GM12878 (cell line): ENCODE data around the gene FAM184B. TPM values are rescaled to one million over a fixed set of nuclear protein-coding genes. Genes with fewer than 3 reads are reported as not detected.

Experiments used
- ATAC-seq: fragments of 200-7000 bp; cut with Tn5 transposase; 3 replicates; pipeline ENCODE4 v1.9.1; 2020; ENCODE audit warnings: mild to moderate bottlenecking, moderate library complexity
- BruUV-seq: library from RNA; stranded (reverse); fragments of 400-500 nt; replicated peaks from 2 replicates; lab custom pipeline; 2021; lab: Mats Ljungman, UMichigan
- CTCF ChIA-PET: fragments of 300-600 bp; sonication (Branson Sonifier 250); formaldehyde crosslinking; extraction: SDS; loops from one replicate; lab custom pipeline; 2021; ENCODE audit warnings: inconsistent platforms; lab: Yijun Ruan, JAX
- POLR2A ChIA-PET: fragments of 350-600 bp; formaldehyde crosslinking; extraction: SDS; loops from one replicate; lab custom pipeline; 2021; ENCODE audit warnings: inconsistent platforms; lab: Charles Lee
- RAD21 ChIA-PET: fragments of 300-600 bp; sonication (Branson Sonifier 250); formaldehyde crosslinking; loops from one replicate; lab custom pipeline; 2023; ENCODE audit warnings: antibody characterized with exemption; ENCODE audit not compliant: unreplicated experiment; lab: Charles Lee
- SMC1A ChIA-PET: fragments of 300-600 bp; sonication (Branson Sonifier 250); formaldehyde crosslinking; loops from one replicate; lab custom pipeline; 2023; ENCODE audit not compliant: unreplicated experiment, uncharacterized antibody; lab: Charles Lee
- DNase-seq: peaks from one replicate; pipeline ENCODE4 v3.0.0-alpha.2; 2011; ENCODE audit warnings: low read depth, low spot score
- FAIRE-seq: peaks from 3 replicates; lab custom pipeline; 2011; peaks lifted over from hg19 to GRCh38; lab: Jason Lieb, UNC
- H2AFZ ChIP-seq: 2 replicates; pipeline ENCODE4 v1.6.0; 2011; ENCODE audit warnings: low read depth, low read length, control low read depth; ENCODE audit not compliant: control insufficient read depth
- H3K27ac ChIP-seq: 2 replicates; pipeline ENCODE4 v1.5.1; 2011; ENCODE audit warnings: control low read depth; ENCODE audit not compliant: control insufficient read depth, insufficient read depth
- H3K27me3 ChIP-seq, 2 experiments: replicated peaks in 1 of 2; 2 replicates each; pipeline versions ENCODE4 v1.6.0 to v1.6.1; 2011; ENCODE audit warnings: low read length in 1 of 2; ENCODE audit not compliant: control insufficient read depth in 2 of 2, insufficient read depth in 2 of 2
- H3K36me3 ChIP-seq, 2 experiments: 2 replicates each; pipeline ENCODE4 v1.5.1; 2011; ENCODE audit warnings: low read length in 1 of 2; ENCODE audit not compliant: control insufficient read depth in 2 of 2, insufficient read depth in 2 of 2
- H3K4me1 ChIP-seq: 2 replicates; pipeline ENCODE4 v1.6.1; 2011; ENCODE audit warnings: mild to moderate bottlenecking, low read length, moderate library complexity, mixed read lengths; ENCODE audit not compliant: control insufficient read depth, insufficient read depth
- H3K4me2 ChIP-seq: 2 replicates; pipeline ENCODE4 v1.6.0; 2011; ENCODE audit warnings: control low read depth; ENCODE audit not compliant: control insufficient read depth, insufficient read depth
- H3K4me3 ChIP-seq: fragments of 200-600 bp; sonication (generic); 2 replicates; pipeline ENCODE4 v1.5.1; 2016
- H3K79me2 ChIP-seq: 2 replicates; pipeline ENCODE4 v1.6.0; 2011; ENCODE audit warnings: low read length; ENCODE audit not compliant: control insufficient read depth, insufficient read depth
- H3K9ac ChIP-seq: 2 replicates; pipeline ENCODE4 v1.8.0; 2011; ENCODE audit warnings: low read length, control low read depth, mixed read lengths; ENCODE audit not compliant: control insufficient read depth, insufficient read depth
- H3K9me3 ChIP-seq: replicated peaks from 3 replicates; pipeline ENCODE4 v1.5.1; 2011; ENCODE audit warnings: mild to moderate bottlenecking, low read length; ENCODE audit not compliant: control insufficient read depth, insufficient read depth
- H4K20me1 ChIP-seq: 2 replicates; pipeline ENCODE4 v1.6.0; 2011; ENCODE audit not compliant: control insufficient read depth, insufficient read depth
- ATF3 ChIP-seq: IDR thresholded peaks from 2 replicates; pipeline ENCODE4 v1.6.1; 2011; ENCODE audit warnings: low read depth, mild to moderate bottlenecking, low read length, moderate library complexity, borderline replicate concordance; ENCODE audit errors: extremely low read depth
- EGR1 ChIP-seq, 2 experiments: IDR thresholded peaks; 1 replicate in 1 of 2; 2 replicates in 1 of 2; pipeline ENCODE4 v1.6.1; 2011 to 2012; ENCODE audit warnings: low read depth in 2 of 2, low read length in 2 of 2, borderline replicate concordance in 1 of 2, mild to moderate bottlenecking in 1 of 2, moderate library complexity in 1 of 2
- HDAC6 ChIP-seq: fragments of 200-600 bp; sonication (generic); IDR thresholded peaks from one replicate; pipeline ENCODE4 v1.8.0; 2017; ENCODE audit warnings: antibody characterized with exemption; ENCODE audit not compliant: unreplicated experiment
- IRF5 ChIP-seq: fragments of 450-650 bp; IDR thresholded peaks from 2 replicates; pipeline ENCODE4 v1.6.1; 2017; ENCODE audit warnings: borderline replicate concordance
- MYC ChIP-seq: IDR thresholded peaks from 2 replicates; pipeline ENCODE4 v1.6.1; 2011; ENCODE audit warnings: mild to moderate bottlenecking, low read length, moderate library complexity, inconsistent platforms; ENCODE audit not compliant: insufficient read depth, insufficient replicate concordance, insufficient read length, severe bottlenecking
- NR2C1 ChIP-seq: fragments of 450-650 bp; IDR thresholded peaks from 2 replicates; pipeline ENCODE4 v1.6.1; 2017; ENCODE audit warnings: antibody characterized with exemption, mild to moderate bottlenecking, moderate library complexity
- PBX3 ChIP-seq: IDR thresholded peaks from 2 replicates; pipeline ENCODE4 v1.6.1; 2011; ENCODE audit warnings: mild to moderate bottlenecking, low read depth, low read length, moderate library complexity; ENCODE audit not compliant: insufficient replicate concordance
- PKNOX1 ChIP-seq: fragments of 450-650 bp; IDR thresholded peaks from 2 replicates; pipeline ENCODE4 v1.6.1; 2016; ENCODE audit warnings: mild to moderate bottlenecking
- RAD21 ChIP-seq: IDR thresholded peaks from 2 replicates; pipeline ENCODE4 v1.6.1; 2011; ENCODE audit warnings: mild to moderate bottlenecking, low read depth, low read length, moderate library complexity; ENCODE audit not compliant: insufficient read depth
- RAD51 ChIP-seq: fragments of 450-650 bp; IDR thresholded peaks from 2 replicates; pipeline ENCODE4 v1.6.1; 2016; ENCODE audit warnings: moderate library complexity, mild to moderate bottlenecking, inconsistent platforms
- RELA ChIP-seq: fragments of 450-650 bp; IDR thresholded peaks from 2 replicates; pipeline ENCODE4 v1.8.0; 2014; ENCODE audit warnings: borderline replicate concordance; ENCODE audit not compliant: partially characterized antibody
- RFX5 ChIP-seq: IDR thresholded peaks from 2 replicates; pipeline ENCODE4 v1.6.1; 2011; ENCODE audit warnings: low read depth, low read length, improper control_type of control experiment
- SMAD5 ChIP-seq: IDR thresholded peaks from 2 replicates; pipeline ENCODE4 v1.6.1; 2016; ENCODE audit warnings: antibody characterized with exemption, low read depth
- STAT3 ChIP-seq: IDR thresholded peaks from 2 replicates; pipeline ENCODE4 v1.6.1; 2011; ENCODE audit warnings: low read depth, low read length, improper control_type of control experiment
- ZBTB11 ChIP-seq: fragments of 450-650 bp; formaldehyde crosslinking; IDR thresholded peaks from 2 replicates; pipeline ENCODE4 v1.5.0; 2022; ENCODE audit warnings: mild to moderate bottlenecking, missing genetic modification characterization
- WGBS: methylation state at CpG from one replicate; pipeline ENCODE4 v1.1.6; 2016; ENCODE audit warnings: low lambda C conversion rate; ENCODE audit not compliant: insufficient replicate concordance, insufficient coverage; ENCODE audit errors: missing lambda C conversion rate; 5-methylcytosine and 5-hydroxymethylcytosine counted together
- in situ Hi-C: fragments of 300-500 bp; cut with MboI; formaldehyde crosslinking; loops from 9 replicates; pipeline ENCODE4 v1.14.3; 2018; ENCODE audit warnings: mixed read lengths
- intact Hi-C: fragments of 100-400 bp; cut with micrococcal nuclease; formaldehyde crosslinking; loops from one replicate; pipeline ENCODE4 v1.14.2; 2022; ENCODE audit not compliant: unreplicated experiment
- polyA plus RNA-seq, 11 experiments: library from polyadenylated mRNA; depleted of rRNA in 4 of 11; unstranded in 6 of 11; stranded (reverse) in 5 of 11; fragments of >200 nt; fragmentation: Nextera tagmentation in 4 of 11; fragmentation: Illumina TruSeq in 1 of 11; extraction: Ambion mirVana in 4 of 11; extraction: Trizol in 1 of 11; gene quantifications; 1 replicate in 1 of 11; 2 replicates in 10 of 11; pipeline versions ENCODE4 v1.2.1 to v1.2.3, GENCODE V29; 2011 to 2016; ENCODE audit warnings: inconsistent platforms in 2 of 11, missing spikeins in 2 of 11, low read depth in 1 of 11
- total RNA-seq, 4 experiments: library from RNA; depleted of rRNA in 3 of 4; stranded (reverse); fragments of >200 nt in 3 of 4; fragmentation: Illumina TruSeq in 1 of 4; extraction: Trizol in 1 of 4; gene quantifications; 2 replicates each; pipeline versions ENCODE4 v1.2.1 to v1.2.3, GENCODE V29; 2013 to 2021

FAM184B gene
- total and polyA plus RNA-seq, 10 of the 15 experiments (the other 5 are each of a cell fraction or from before 2014, with no cell fraction given), result under 0.01 TPM; not detected in 9

GRCh38 chr4:17657849-17658248 lies 123.6 kb downstream of the FAM184B start:
- CTCF ChIA-PET, result interaction anchor here (1.1 to 1.5 kb wide), 4 partner anchors 22 to 159 kb away, joined by 3 read pairs; no protein-coding TSS in a partner anchor
- SMC1A ChIA-PET, result interaction anchor here (0.7 to 1.7 kb wide), 3 partner anchors 11 to 111 kb away, joined by 3 to 5 read pairs (median 4); no protein-coding TSS in a partner anchor
- H2AFZ ChIP-seq, result no peak overlapping the region
- no peaks in the 10 kb centered on the region; a peak in 1 of 4 replicates for H3K36me3 ChIP-seq
- no peaks in the 10 kb centered on the region for H3K9me3 ChIP-seq
- H3K4me1 ChIP-seq, result no peaks in the 10 kb centered on the region
- H3K4me3 ChIP-seq, result no peak overlapping the region
- RAD21 ChIA-PET, result no interaction called here
- no TSS peak for BruUV-seq
- H3K4me2 ChIP-seq, result no peak overlapping the region
- DNase-seq (no peak), ATAC-seq (no peak), FAIRE-seq (no peak)
- 30% methylated on average over 9 of the region's 9 CpGs for WGBS
- intact Hi-C loops, result no loop called here
- H3K27ac ChIP-seq, result no peak overlapping the region
- POLR2A ChIA-PET, result no interaction called here
- no peaks in the 10 kb centered on the region for H3K79me2 ChIP-seq
- in situ Hi-C loops, result no loop called here
- no peak overlapping the region for H3K9ac ChIP-seq
- H3K27me3 ChIP-seq, result no peaks in the 10 kb centered on the region; a peak in 1 of 4 replicates
- H4K20me1 ChIP-seq, result no peaks in the 10 kb centered on the region
- TF ChIP-seq EGR1 (IDR thresholded peaks at IDR 0.05; ENCODE audit: borderline replicate concordance in 1 of 2, low read depth in 2 of 2, low read length in 2 of 2) (no peak), PBX3 (no peak), RELA (no peak), STAT3 (no peak), RAD21 (no peak), RFX5 (no peak), NR2C1 (no peak), RAD51 (no peak), PKNOX1 (no peak), HDAC6 (no peak), SMAD5 (no peak), ZBTB11 (CRISPR knock-in tag) (no peak), ATF3 (no peak), IRF5 (no peak), MYC (no peak)
